Trophoblast cell (in vitro differentiated cells and primary cell): ENCODE measurements around the gene ROR1.

Source experiments
- DNase-seq, 2 donors: peaks; one replicate each; pipeline ENCODE4 v3.0.0-alpha.2; 2016
- H2AFZ ChIP-seq: 2 replicates; pipeline ENCODE4 v1.6.1; 2013; ENCODE audit warnings: low read length, moderate library complexity, mild to moderate bottlenecking; ENCODE audit not compliant: insufficient read depth, poor library complexity
- H2AK5ac ChIP-seq: 2 replicates; pipeline ENCODE4 v1.6.1; 2013; ENCODE audit warnings: mild to moderate bottlenecking, low read length
- H2BK120ac ChIP-seq: 2 replicates; pipeline ENCODE4 v1.6.1; 2013; ENCODE audit warnings: low read length, mild to moderate bottlenecking, moderate library complexity; ENCODE audit not compliant: insufficient read depth, poor library complexity
- H2BK12ac ChIP-seq: 2 replicates; pipeline ENCODE4 v1.6.1; 2013; ENCODE audit warnings: mild to moderate bottlenecking, low read length, moderate library complexity
- H2BK5ac ChIP-seq: 2 replicates; pipeline ENCODE4 v1.6.1; 2013; ENCODE audit warnings: low read length, low read depth, moderate library complexity, mild to moderate bottlenecking; ENCODE audit not compliant: poor library complexity
- H3K14ac ChIP-seq: 2 replicates; pipeline ENCODE4 v1.6.1; 2013; ENCODE audit warnings: mild to moderate bottlenecking, low read length
- H3K18ac ChIP-seq: 2 replicates; pipeline ENCODE4 v1.6.1; 2013; ENCODE audit warnings: mild to moderate bottlenecking, low read length
- H3K23ac ChIP-seq: 2 replicates; pipeline ENCODE4 v1.6.1; 2013; ENCODE audit warnings: low read length
- H3K27ac ChIP-seq: 2 replicates; pipeline ENCODE4 v1.5.1; 2013; ENCODE audit warnings: low read depth, mild to moderate bottlenecking, inconsistent platforms, low read length, moderate library complexity
- H3K27me3 ChIP-seq: 2 replicates; pipeline ENCODE4 v1.6.1; 2013; ENCODE audit warnings: inconsistent platforms, mild to moderate bottlenecking, low read length, moderate library complexity; ENCODE audit not compliant: insufficient read depth
- H3K36me3 ChIP-seq, 2 experiments: 1 replicate in 1 of 2; 2 replicates in 1 of 2; pipeline ENCODE4 v1.6.1; 2013; ENCODE audit warnings: low read length in 2 of 2, mild to moderate bottlenecking in 2 of 2, moderate library complexity in 1 of 2; ENCODE audit not compliant: insufficient read depth in 2 of 2, control insufficient read depth in 1 of 2
- H3K4ac ChIP-seq: 2 replicates; pipeline ENCODE4 v1.6.1; 2013; ENCODE audit warnings: low read depth, mild to moderate bottlenecking, low read length, moderate library complexity
- H3K4me1 ChIP-seq, 2 experiments: 1 replicate in 1 of 2; 2 replicates in 1 of 2; pipeline ENCODE4 v1.6.1; 2013; ENCODE audit warnings: low read length in 2 of 2, mild to moderate bottlenecking in 2 of 2, moderate library complexity in 1 of 2; ENCODE audit not compliant: insufficient read depth in 2 of 2, control insufficient read depth in 1 of 2
- H3K4me2 ChIP-seq: 2 replicates; pipeline ENCODE4 v1.6.1; 2013; ENCODE audit warnings: inconsistent platforms, mild to moderate bottlenecking, low read length, moderate library complexity
- H3K4me3 ChIP-seq: 2 replicates; pipeline ENCODE4 v1.5.1; 2013; ENCODE audit warnings: mild to moderate bottlenecking, low read depth, low read length, inconsistent platforms
- H3K79me1 ChIP-seq: one replicate; pipeline ENCODE4 v1.6.1; 2013; ENCODE audit warnings: low read length
- H3K79me2 ChIP-seq: 2 replicates; pipeline ENCODE4 v1.6.1; 2013; ENCODE audit warnings: low read length, mild to moderate bottlenecking; ENCODE audit not compliant: control insufficient read depth, insufficient read depth, poor library complexity
- H3K9ac ChIP-seq: 2 replicates; pipeline ENCODE4 v1.6.1; 2013; ENCODE audit warnings: mild to moderate bottlenecking, low read length
- H3K9me3 ChIP-seq: 2 replicates; pipeline ENCODE4 v1.6.1; 2013; ENCODE audit warnings: low read depth, mild to moderate bottlenecking, control low read depth, inconsistent platforms, low read length; ENCODE audit not compliant: insufficient read depth
- H4K12ac ChIP-seq: 2 replicates; pipeline ENCODE4 v1.6.1; 2013; ENCODE audit warnings: low read depth, mild to moderate bottlenecking, low read length, moderate library complexity
- H4K8ac ChIP-seq: 2 replicates; pipeline ENCODE4 v1.6.1; 2013; ENCODE audit warnings: low read depth, mild to moderate bottlenecking, low read length, moderate library complexity
- H4K91ac ChIP-seq: one replicate; pipeline ENCODE4 v1.6.1; 2013; ENCODE audit warnings: low read depth, mild to moderate bottlenecking, low read length, moderate library complexity
- WGBS: extraction: QIAGEN DNeasy Blood & Tissue Kit; methylation state at CpG from one replicate; pipeline ENCODE4 v1.1.7; 2013; ENCODE audit warnings: missing lambda C conversion rate; ENCODE audit not compliant: insufficient read length, insufficient coverage; ENCODE audit errors: extremely low coverage; 5-methylcytosine and 5-hydroxymethylcytosine counted together

ROR1 gene

GRCh38 chr1:63958556-63958955 is 184.7 kb downstream of the ROR1 start:
- Histone ChIP-seq H3K9me3 (peaks cover 2% of the 10 kb centered on the region), H4K91ac (no peak overlapping the region), H3K4me3 (no peak overlapping the region), H3K9ac (no peak overlapping the region), H2AFZ (no peak overlapping the region), H4K12ac (no peak overlapping the region), H3K23ac (no peak overlapping the region), H3K27me3 (no peaks in the 10 kb centered on the region), H3K4me2 (no peak overlapping the region), H3K18ac (no peak overlapping the region), H2AK5ac (no peak overlapping the region), H3K27ac (no peak overlapping the region), H3K4ac (no peak overlapping the region), H2BK12ac (no peak overlapping the region), H3K14ac (no peak overlapping the region), H3K79me2 (no peaks in the 10 kb centered on the region), H4K8ac (no peak overlapping the region), H2BK5ac (no peak overlapping the region), H2BK120ac (no peak overlapping the region), H3K4me1 (peaks cover 7 to 10% of the 10 kb centered on the region in 2 experiments), H3K36me3 (peaks cover 2 to 5% of the 10 kb centered on the region in 2 experiments), H3K79me1 (peaks cover 5% of the 10 kb centered on the region)
- no CpG with 5 or more reads among the region's 2 CpGs for WGBS
- DNase-seq: no peak

- H4K8ac ChIP-seq: no peak overlapping the region
- H4K12ac ChIP-seq: no peak overlapping the region
- no peaks in the 10 kb centered on the region for H3K27me3 ChIP-seq
- H2AK5ac ChIP-seq: no peak overlapping the region
- H3K4me1 ChIP-seq: peaks cover 9 to 10% of the 10 kb centered on the region in 2 experiments
- H3K79me2 ChIP-seq: no peaks in the 10 kb centered on the region
- no peak overlapping the region for H3K4me3 ChIP-seq
- no peak overlapping the region for H2BK120ac ChIP-seq
- WGBS: no CpG with 5 or more reads among the region's 5 CpGs
- no peak overlapping the region for H3K18ac ChIP-seq
- no peak for DNase-seq
- H2BK5ac ChIP-seq: no peak overlapping the region
- no peak overlapping the region for H3K4ac ChIP-seq
- H3K9me3 ChIP-seq: no peaks in the 10 kb centered on the region
- no peak overlapping the region for H3K23ac ChIP-seq
- peaks cover 5% of the 10 kb centered on the region for H3K79me1 ChIP-seq
- H3K27ac ChIP-seq: peak overlapping the region; percentile 37
- H3K14ac ChIP-seq: no peak overlapping the region
- H3K9ac ChIP-seq: no peak overlapping the region
- no peaks in the 10 kb centered on the region for H3K36me3 ChIP-seq
- no peak overlapping the region for H2BK12ac ChIP-seq
- H3K4me2 ChIP-seq: no peak overlapping the region
- H4K91ac ChIP-seq: no peak overlapping the region
- no peak overlapping the region for H2AFZ ChIP-seq
Observed at GRCh38 chr1:63960326-63960725, 186.5 kb downstream of the ROR1 start.

GRCh38 chr1:63966016-63966415 is 192.2 kb downstream of the ROR1 start:
- no peak overlapping the region for H2BK12ac ChIP-seq
- no peak overlapping the region for H4K12ac ChIP-seq
- no peak overlapping the region for H3K18ac ChIP-seq
- WGBS: no CpG with 5 or more reads among the region's 12 CpGs
- H3K4ac ChIP-seq: no peak overlapping the region
- no peaks in the 10 kb centered on the region for H3K79me1 ChIP-seq
- no peaks in the 10 kb centered on the region for H3K79me2 ChIP-seq
- H4K91ac ChIP-seq: no peak overlapping the region
- no peaks in the 10 kb centered on the region for H3K27me3 ChIP-seq
- no peak overlapping the region for H3K9ac ChIP-seq
- H3K27ac ChIP-seq: no peak overlapping the region
- H4K8ac ChIP-seq: no peak overlapping the region
- H3K9me3 ChIP-seq: no peaks in the 10 kb centered on the region
- DNase-seq: peak in 1 of 2 donors; percentile 55
- no peak overlapping the region for H3K23ac ChIP-seq
- no peak overlapping the region for H2AK5ac ChIP-seq
- no peak overlapping the region for H2BK5ac ChIP-seq
- no peak overlapping the region for H2AFZ ChIP-seq
- no peak overlapping the region for H2BK120ac ChIP-seq
- H3K4me1 ChIP-seq: peaks cover 6 to 7% of the 10 kb centered on the region in 2 experiments
- no peak overlapping the region for H3K4me3 ChIP-seq
- H3K4me2 ChIP-seq: no peak overlapping the region
- no peaks in the 10 kb centered on the region for H3K36me3 ChIP-seq
- no peak overlapping the region for H3K14ac ChIP-seq

- Histone ChIP-seq H4K8ac (no peak overlapping the region), H3K27me3 (no peaks in the 10 kb centered on the region), H3K27ac (no peak overlapping the region), H3K18ac (no peak overlapping the region), H2BK120ac (no peak overlapping the region), H3K4me2 (no peak overlapping the region), H3K79me2 (no peaks in the 10 kb centered on the region), H3K36me3 (no peaks in the 10 kb centered on the region), H2BK5ac (no peak overlapping the region), H3K14ac (no peak overlapping the region), H3K4me1 (peaks cover 6 to 7% of the 10 kb centered on the region in 2 experiments), H2AK5ac (no peak overlapping the region), H3K23ac (no peak overlapping the region), H2AFZ (no peak overlapping the region), H3K4me3 (no peak overlapping the region), H3K4ac (no peak overlapping the region), H4K91ac (no peak overlapping the region), H2BK12ac (no peak overlapping the region), H3K9me3 (no peaks in the 10 kb centered on the region), H4K12ac (no peak overlapping the region), H3K9ac (no peak overlapping the region), H3K79me1 (no peaks in the 10 kb centered on the region)
- DNase-seq: no peak
- no CpG with 5 or more reads among the region's 3 CpGs for WGBS
Observed at GRCh38 chr1:63967901-63968300, 194.1 kb downstream of the ROR1 start.
